Measurements from ENCODE around the gene FILIP1L. TPM values are rescaled to one million over a fixed set of nuclear protein-coding genes. Genes with fewer than 3 reads are reported as not detected.

The FILIP1L gene
- total RNA-seq, 1 experiment from 2014 or later, result 0.07 TPM

DNA sequence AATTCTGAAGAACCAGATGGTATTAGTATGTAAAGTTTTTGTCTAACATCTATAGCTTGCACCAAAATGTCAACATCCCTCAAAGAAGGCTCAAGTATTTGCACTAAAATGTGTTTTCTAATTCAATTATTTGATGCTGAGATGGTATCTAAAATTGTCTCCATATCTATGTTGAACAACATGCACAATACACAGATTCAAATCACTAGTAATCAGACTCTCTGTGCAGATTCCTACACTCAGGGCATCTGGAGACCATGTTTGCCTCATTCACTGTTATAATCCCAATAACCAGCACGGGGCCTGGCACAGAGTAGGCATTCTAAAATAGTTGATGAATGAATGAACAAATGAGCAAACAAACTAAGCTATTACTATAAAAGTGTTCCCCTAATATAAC is 2.6 kb downstream of the FILIP1L start:
- DNase-seq, result no peak
- H3K4me3 ChIP-seq (ENCODE audit: insufficient read depth, low read depth, low read length), result no peak overlapping the region

GRCh38 chr3:100110162-100110561 is 4.1 kb downstream of the FILIP1L start:
- H3K4me3 ChIP-seq (ENCODE audit: insufficient read depth, low read depth, low read length), result no peak overlapping the region
- no peaks in the 10 kb centered on the region for H3K27me3 ChIP-seq (ENCODE audit: control insufficient read depth, insufficient read depth, low read length)
- DNase-seq, result no peak
- H3K36me3 ChIP-seq (replicated peaks; ENCODE audit: control insufficient read depth, insufficient read depth, low read length), result no peaks in the 10 kb centered on the region

More for the DNA sequence above, 2.6 kb downstream of the FILIP1L start:
- Histone ChIP-seq H3K27me3 (ENCODE audit: control insufficient read depth, insufficient read depth, low read length) (no peaks in the 10 kb centered on the region), H3K36me3 (replicated peaks; ENCODE audit: control insufficient read depth, insufficient read depth, low read length) (no peaks in the 10 kb centered on the region)

DNA sequence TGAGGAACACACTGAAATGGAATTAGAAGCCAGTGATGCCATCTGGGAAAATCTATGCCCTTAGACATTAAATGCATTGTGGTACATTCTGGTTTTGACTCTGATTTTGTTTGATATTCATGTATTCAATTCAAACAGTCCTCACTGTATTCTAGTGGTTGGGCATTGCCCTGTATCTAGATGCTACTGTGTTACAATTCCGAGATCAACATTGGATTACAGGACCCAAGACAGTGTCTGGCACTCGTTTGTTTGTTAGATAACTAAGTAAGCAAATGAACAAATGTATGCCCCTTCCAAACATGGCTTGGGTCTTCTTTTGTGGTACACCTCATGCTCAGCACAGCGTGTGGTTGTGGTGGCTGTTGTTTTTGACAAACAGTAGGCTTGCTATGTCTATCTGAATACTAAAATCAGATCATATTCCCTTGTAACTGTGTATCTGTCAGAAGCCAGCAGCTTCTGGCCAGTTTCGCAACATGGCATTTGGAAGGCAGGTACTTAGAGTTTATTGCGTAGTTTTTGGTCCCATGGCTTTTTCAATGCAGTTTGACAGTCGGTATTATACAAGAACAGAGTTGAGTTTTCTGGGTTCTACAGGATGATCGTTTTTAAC is 5.7 kb downstream of the FILIP1L start:
- no peak overlapping the region for H3K4me3 ChIP-seq (ENCODE audit: insufficient read depth, low read depth, low read length)
- no peaks in the 10 kb centered on the region for H3K36me3 ChIP-seq (replicated peaks; ENCODE audit: control insufficient read depth, insufficient read depth, low read length)
- no peaks in the 10 kb centered on the region for H3K27me3 ChIP-seq (ENCODE audit: control insufficient read depth, insufficient read depth, low read length)
- no peak for DNase-seq

GRCh38 chr3:100107221-100107814 is 7.0 kb downstream of the FILIP1L start:
- Histone ChIP-seq H3K4me3 (ENCODE audit: insufficient read depth, low read depth, low read length) (no peak overlapping the region), H3K27me3 (ENCODE audit: control insufficient read depth, insufficient read depth, low read length) (no peaks in the 10 kb centered on the region), H3K36me3 (replicated peaks; ENCODE audit: control insufficient read depth, insufficient read depth, low read length) (no peaks in the 10 kb centered on the region)
- DNase-seq, result no peak

GRCh38 chr3:100106531-100107141 is 7.7 kb downstream of the FILIP1L start:
- Histone ChIP-seq H3K27me3 (ENCODE audit: control insufficient read depth, insufficient read depth, low read length) (no peaks in the 10 kb centered on the region), H3K4me3 (ENCODE audit: insufficient read depth, low read depth, low read length) (no peak overlapping the region), H3K36me3 (replicated peaks; ENCODE audit: control insufficient read depth, insufficient read depth, low read length) (no peaks in the 10 kb centered on the region)
- DNase-seq, result no peak

DNA sequence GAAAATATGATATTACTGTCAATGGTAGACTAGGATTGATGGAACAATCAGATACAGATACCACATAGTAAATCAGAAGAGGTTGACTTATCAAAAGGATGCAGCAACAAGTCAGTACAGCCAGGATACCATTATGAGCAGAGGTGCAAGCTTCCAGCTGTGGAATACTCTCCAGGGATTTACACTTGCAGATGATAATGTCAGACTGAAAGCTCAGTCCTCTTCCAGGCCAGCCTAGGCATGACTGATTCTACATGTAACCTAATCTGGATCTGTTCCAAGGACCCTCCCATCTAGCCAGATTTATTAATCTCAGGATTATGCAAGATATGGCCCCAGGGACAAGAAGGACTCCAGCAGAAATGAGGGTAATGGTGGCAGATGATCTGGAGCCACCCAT is 8.2 kb downstream of the FILIP1L start:
- no peaks in the 10 kb centered on the region for H3K36me3 ChIP-seq (replicated peaks; ENCODE audit: control insufficient read depth, insufficient read depth, low read length)
- H3K27me3 ChIP-seq (ENCODE audit: control insufficient read depth, insufficient read depth, low read length), result no peaks in the 10 kb centered on the region
- H3K4me3 ChIP-seq (ENCODE audit: insufficient read depth, low read depth, low read length), result no peak overlapping the region
- DNase-seq, result no peak

GRCh38 chr3:100105501-100105900 is 8.8 kb downstream of the FILIP1L start:
- H3K4me3 ChIP-seq (ENCODE audit: insufficient read depth, low read depth, low read length), result no peak overlapping the region
- DNase-seq, result no peak
- no peaks in the 10 kb centered on the region for H3K36me3 ChIP-seq (replicated peaks; ENCODE audit: control insufficient read depth, insufficient read depth, low read length)
- no peaks in the 10 kb centered on the region for H3K27me3 ChIP-seq (ENCODE audit: control insufficient read depth, insufficient read depth, low read length)

GRCh38 chr3:100104817-100105413 is 9.4 kb downstream of the FILIP1L start:
- Histone ChIP-seq H3K27me3 (ENCODE audit: control insufficient read depth, insufficient read depth, low read length) (no peaks in the 10 kb centered on the region), H3K4me3 (ENCODE audit: insufficient read depth, low read depth, low read length) (no peak overlapping the region), H3K36me3 (replicated peaks; ENCODE audit: control insufficient read depth, insufficient read depth, low read length) (no peaks in the 10 kb centered on the region)
- DNase-seq, result no peak

DNA sequence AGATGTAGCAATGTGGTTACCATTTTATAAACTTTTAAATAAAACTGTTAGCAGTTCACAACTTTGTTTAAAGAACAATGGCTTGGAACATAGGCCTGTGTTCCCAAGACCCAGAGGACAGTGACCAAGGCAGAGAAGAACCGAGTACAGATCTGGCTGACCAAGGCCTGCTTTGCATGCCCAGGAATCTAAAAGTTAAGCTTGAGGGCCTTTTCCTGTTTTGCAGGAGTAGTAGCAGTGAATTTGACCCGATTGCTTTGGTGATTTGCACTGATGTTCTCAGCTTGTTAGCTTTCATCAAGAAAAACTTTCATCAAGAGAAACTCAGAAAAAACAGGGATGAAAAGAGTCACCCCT is 9.9 kb downstream of the FILIP1L start:
- Histone ChIP-seq H3K36me3 (replicated peaks; ENCODE audit: control insufficient read depth, insufficient read depth, low read length) (no peaks in the 10 kb centered on the region), H3K27me3 (ENCODE audit: control insufficient read depth, insufficient read depth, low read length) (no peaks in the 10 kb centered on the region), H3K4me3 (ENCODE audit: insufficient read depth, low read depth, low read length) (no peak overlapping the region)
- no peak for DNase-seq

GRCh38 chr3:100103558-100104441 is 10.5 kb downstream of the FILIP1L start:
- no peaks in the 10 kb centered on the region for H3K27me3 ChIP-seq (ENCODE audit: control insufficient read depth, insufficient read depth, low read length)
- no peaks in the 10 kb centered on the region for H3K36me3 ChIP-seq (replicated peaks; ENCODE audit: control insufficient read depth, insufficient read depth, low read length)
- no peak for DNase-seq
- H3K4me3 ChIP-seq (ENCODE audit: insufficient read depth, low read depth, low read length), result no peak overlapping the region

GRCh38 chr3:100102757-100103156 is 11.5 kb downstream of the FILIP1L start:
- DNase-seq, result no peak
- H3K27me3 ChIP-seq (ENCODE audit: control insufficient read depth, insufficient read depth, low read length), result no peaks in the 10 kb centered on the region
- H3K4me3 ChIP-seq (ENCODE audit: insufficient read depth, low read depth, low read length), result no peak overlapping the region
- no peaks in the 10 kb centered on the region for H3K36me3 ChIP-seq (replicated peaks; ENCODE audit: control insufficient read depth, insufficient read depth, low read length)

GRCh38 chr3:100100425-100100824 is 13.9 kb downstream of the FILIP1L start:
- Histone ChIP-seq H3K4me3 (ENCODE audit: insufficient read depth, low read depth, low read length) (no peak overlapping the region), H3K27me3 (ENCODE audit: control insufficient read depth, insufficient read depth, low read length) (no peaks in the 10 kb centered on the region), H3K36me3 (replicated peaks; ENCODE audit: control insufficient read depth, insufficient read depth, low read length) (no peaks in the 10 kb centered on the region)
- no peak for DNase-seq

- Histone ChIP-seq H3K27me3 (ENCODE audit: control insufficient read depth, insufficient read depth, low read length) (no peaks in the 10 kb centered on the region), H3K36me3 (replicated peaks; ENCODE audit: control insufficient read depth, insufficient read depth, low read length) (no peaks in the 10 kb centered on the region), H3K4me3 (ENCODE audit: insufficient read depth, low read depth, low read length) (no peak overlapping the region)
- no peak for DNase-seq
These were observed 14.7 kb downstream of the FILIP1L start for GRCh38 chr3:100099621-100100020.

DNA sequence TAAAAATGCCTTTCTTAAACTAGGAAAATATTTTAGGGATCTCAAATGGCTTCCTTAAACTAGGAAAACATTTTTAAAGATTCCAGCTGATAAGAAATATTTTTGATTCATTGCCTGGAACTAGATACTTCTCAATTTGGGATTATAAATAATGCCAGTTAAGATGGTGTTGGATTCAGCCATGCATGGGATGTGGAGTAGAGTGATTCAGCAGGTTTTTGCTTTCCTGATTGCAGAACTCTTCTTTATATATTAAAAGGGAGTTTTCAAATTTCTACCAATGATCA is 15.6 kb downstream of the FILIP1L start:
- Histone ChIP-seq H3K27me3 (ENCODE audit: control insufficient read depth, insufficient read depth, low read length) (no peaks in the 10 kb centered on the region), H3K36me3 (replicated peaks; ENCODE audit: control insufficient read depth, insufficient read depth, low read length) (no peaks in the 10 kb centered on the region), H3K4me3 (ENCODE audit: insufficient read depth, low read depth, low read length) (no peak overlapping the region)
- no peak for DNase-seq

Measured in H7 (cell line).